GM12875 (cell line): ENCODE data around the gene PAFAH1B1.

Experiments
- H3K4me3 ChIP-seq: one replicate; pipeline ENCODE4 v1.5.1; 2011; ENCODE audit warnings: low read depth, low read length, control low read depth
- CTCF ChIP-seq: IDR thresholded peaks from 2 replicates; pipeline ENCODE4 v1.5.1; 2011; ENCODE audit warnings: low read depth, mild to moderate bottlenecking, control low read depth, inconsistent platforms, low read length, moderate library complexity, borderline replicate concordance; ENCODE audit not compliant: insufficient read depth

The PAFAH1B1 gene

GRCh38 chr17:2580151-2580550 lies 13.3 kb upstream of the PAFAH1B1 start:
- TF ChIP-seq CTCF, result no peak
- H3K4me3 ChIP-seq, result no peak overlapping the region

GRCh38 chr17:2580661-2581060 lies 12.8 kb upstream of the PAFAH1B1 start:
- no peak for TF ChIP-seq CTCF
- H3K4me3 ChIP-seq, result no peak overlapping the region

GRCh38 chr17:2582493-2582892 lies 11.0 kb upstream of the PAFAH1B1 start:
- no peak for TF ChIP-seq CTCF
- H3K4me3 ChIP-seq, result no peak overlapping the region

- no peak overlapping the region for H3K4me3 ChIP-seq
- no peak for TF ChIP-seq CTCF
Observed at GRCh38 chr17:2591040-2591640, 2.3 kb upstream of the PAFAH1B1 start.

GRCh38 chr17:2593821-2594721 lies 617 bp downstream of the PAFAH1B1 start:
- peak overlapping the region; percentile 95 for H3K4me3 ChIP-seq
- no peak for TF ChIP-seq CTCF

GRCh38 chr17:2594722-2595599 lies 1.5 kb downstream of the PAFAH1B1 start:
- peak overlapping the region; percentile 95 for H3K4me3 ChIP-seq
- no peak for TF ChIP-seq CTCF
